D721Med (cell line): ENCODE data around the gene SIMC1.

Source experiments
- DNase-seq: peaks from one replicate; pipeline ENCODE4 v3.0.0; 2011; ENCODE audit warnings: low spot score; ENCODE audit not compliant: insufficient read length
- FAIRE-seq: peaks from 2 replicates; lab custom pipeline; 2011; peaks lifted over from hg19 to GRCh38; lab: Jason Lieb, UNC
- CTCF ChIP-seq: IDR thresholded peaks from 2 replicates; pipeline ENCODE4 v1.5.1; 2012; ENCODE audit warnings: mild to moderate bottlenecking, control low read depth; ENCODE audit not compliant: insufficient read depth; ENCODE audit errors: missing control alignments

SIMC1 gene

GRCh38 chr5:176364765-176365350 lies 126.6 kb downstream of the SIMC1 start:
- no peak for DNase-seq
- no peak for FAIRE-seq
- no peak for TF ChIP-seq CTCF

- DNase-seq (no peak), FAIRE-seq (no peak)
- no peak for TF ChIP-seq CTCF
Measured at GRCh38 chr5:176365351-176366231, 127.4 kb downstream of the SIMC1 start, which contains the start of gene ARL10. Gene ARL10, plus strand, starts transcription at chr5:176365487. Its CDS starts 77 bp downstream, at chr5:176365564.

- DNase-seq (no peak), FAIRE-seq (no peak)
- no peak for TF ChIP-seq CTCF
Measured at GRCh38 chr5:176366232-176366894, 128.1 kb downstream of the SIMC1 start.

GRCh38 chr5:176368726-176369125 lies 130.5 kb downstream of the SIMC1 start:
- DNase-seq (no peak), FAIRE-seq (no peak)
- TF ChIP-seq CTCF = no peak

GRCh38 chr5:176369934-176370711 lies 131.9 kb downstream of the SIMC1 start:
- DNase-seq (no peak), FAIRE-seq (no peak)
- TF ChIP-seq CTCF = no peak

GRCh38 chr5:176371621-176372539 lies 133.7 kb downstream of the SIMC1 start:
- no peak for TF ChIP-seq CTCF
- FAIRE-seq (no peak), DNase-seq (no peak)
